SU-DHL-6 (cell line): ENCODE measurements around the gene ATP7A.

Experiments
- H2AFZ ChIP-seq: fragments of 200-600 bp; sonication (generic); 2 replicates; pipeline ENCODE4 v1.6.1; 2014; ENCODE audit warnings: low read depth, mild to moderate bottlenecking, moderate library complexity, mixed read lengths, antibody characterized with exemption, low read length; ENCODE audit not compliant: severe bottlenecking
- H3F3A ChIP-seq: fragments of 200-600 bp; shearing (Covaris generic); 2 replicates; pipeline ENCODE4 v1.6.0; 2016; ENCODE audit warnings: antibody characterized with exemption, mild to moderate bottlenecking; ENCODE audit not compliant: insufficient read depth
- H3K27ac ChIP-seq: fragments of 200-600 bp; sonication (generic); 2 replicates; pipeline ENCODE4 v1.5.1; 2016; ENCODE audit warnings: low read depth, mild to moderate bottlenecking, low read length, moderate library complexity, mixed read lengths
- H3K27me3 ChIP-seq: fragments of 200-600 bp; sonication (generic), shearing (Covaris generic); 2 replicates; pipeline ENCODE4 v1.6.0; 2014; ENCODE audit warnings: mild to moderate bottlenecking, low read length
- H3K36me3 ChIP-seq: fragments of 200-600 bp; sonication (generic); 2 replicates; pipeline ENCODE4 v1.6.1; 2014; ENCODE audit warnings: mild to moderate bottlenecking, low read length, mixed read lengths
- H3K4me2 ChIP-seq: fragments of 300-600, 200-600 bp; shearing (Covaris generic), sonication (generic); 2 replicates; pipeline ENCODE4 v1.6.0; 2014; ENCODE audit warnings: low read length, low read depth, mild to moderate bottlenecking; ENCODE audit not compliant: poor library complexity, severe bottlenecking
- H3K4me3 ChIP-seq: fragments of 200-600 bp; sonication (generic); 2 replicates; pipeline ENCODE4 v1.5.1; 2014; ENCODE audit warnings: antibody characterized with exemption, low read length, mild to moderate bottlenecking, mixed read lengths; ENCODE audit not compliant: insufficient read depth, poor library complexity, severe bottlenecking
- H3K79me2 ChIP-seq: fragments of 200-600 bp; sonication (generic); 2 replicates; pipeline ENCODE4 v1.6.1; 2014; ENCODE audit warnings: mild to moderate bottlenecking, low read length, moderate library complexity; ENCODE audit not compliant: insufficient read depth
- H3K9ac ChIP-seq: fragments of 200-600 bp; sonication (generic); 2 replicates; pipeline ENCODE4 v1.7.0; 2014; ENCODE audit warnings: mild to moderate bottlenecking, low read length
- H3K9me2 ChIP-seq: fragments of 200-600 bp; sonication (generic); replicated peaks from 2 replicates; pipeline ENCODE4 v1.6.1; 2014; ENCODE audit warnings: low read length; ENCODE audit not compliant: insufficient read depth
- H3K9me3 ChIP-seq: fragments of 200-600 bp; sonication (generic); 2 replicates; pipeline ENCODE4 v1.6.1; 2014; ENCODE audit warnings: low read length, mixed read lengths; ENCODE audit not compliant: insufficient read depth
- H4K20me1 ChIP-seq: fragments of 200-600 bp; sonication (generic); 2 replicates; pipeline ENCODE4 v1.6.1; 2014; ENCODE audit warnings: low read depth, mild to moderate bottlenecking, antibody characterized with exemption, low read length, moderate library complexity, mixed read lengths
- CTCF ChIP-seq: fragments of 200-600 bp; sonication (generic); IDR thresholded peaks from one replicate; pipeline ENCODE4 v1.5.1; 2017; ENCODE audit warnings: antibody characterized with exemption, mild to moderate bottlenecking, low read length, moderate library complexity; ENCODE audit not compliant: insufficient read depth, poor library complexity, severe bottlenecking
- EZH2phosphoT487 ChIP-seq: fragments of 200-600 bp; sonication (generic), shearing (Covaris generic); conservative IDR thresholded peaks from 2 replicates; pipeline ENCODE4 v1.6.1; 2018; ENCODE audit warnings: mild to moderate bottlenecking, antibody characterized with exemption, low read length, moderate library complexity, mixed read lengths

The ATP7A gene

GRCh38 chrX:77925764-77926163, 15.3 kb downstream of the ATP7A start:
- Histone ChIP-seq H3K9me2 (no peaks in the 10 kb centered on the region), H3F3A (no peaks in the 10 kb centered on the region), H3K9ac (no peak overlapping the region), H3K79me2 (no peaks in the 10 kb centered on the region), H3K36me3 (no peaks in the 10 kb centered on the region), H3K9me3 (no peaks in the 10 kb centered on the region), H3K27me3 (no peaks in the 10 kb centered on the region), H3K4me3 (no peak overlapping the region), H4K20me1 (no peaks in the 10 kb centered on the region), H3K27ac (no peak overlapping the region), H2AFZ (no peak overlapping the region), H3K4me2 (peak overlapping the region; percentile 31)
- no peak for TF ChIP-seq CTCF
- TF ChIP-seq EZH2phosphoT487: no peak

GRCh38 chrX:77930581-77930980, 20.1 kb downstream of the ATP7A start:
- no peak overlapping the region for H3K27ac ChIP-seq
- H3K36me3 ChIP-seq: no peaks in the 10 kb centered on the region
- no peak overlapping the region for H3K9ac ChIP-seq
- no peaks in the 10 kb centered on the region for H3K9me2 ChIP-seq
- no peaks in the 10 kb centered on the region for H3F3A ChIP-seq
- no peak for TF ChIP-seq CTCF
- TF ChIP-seq EZH2phosphoT487: no peak
- no peak overlapping the region for H2AFZ ChIP-seq
- no peak overlapping the region for H3K4me3 ChIP-seq
- H3K27me3 ChIP-seq: no peaks in the 10 kb centered on the region
- H3K9me3 ChIP-seq: no peaks in the 10 kb centered on the region
- H3K79me2 ChIP-seq: no peaks in the 10 kb centered on the region
- no peaks in the 10 kb centered on the region for H4K20me1 ChIP-seq
- H3K4me2 ChIP-seq: no peak overlapping the region

- H3K9ac ChIP-seq: no peak overlapping the region
- H3K9me2 ChIP-seq: no peaks in the 10 kb centered on the region
- no peaks in the 10 kb centered on the region; the same call in 1 of the 2 replicates for H3F3A ChIP-seq
- no peaks in the 10 kb centered on the region for H3K27me3 ChIP-seq
- no peaks in the 10 kb centered on the region for H4K20me1 ChIP-seq
- no peak overlapping the region for H3K4me3 ChIP-seq
- H3K36me3 ChIP-seq: no peaks in the 10 kb centered on the region
- TF ChIP-seq CTCF: no peak
- TF ChIP-seq EZH2phosphoT487: no peak
- H3K27ac ChIP-seq: no peak overlapping the region
- H3K4me2 ChIP-seq: no peak overlapping the region
- no peak overlapping the region for H2AFZ ChIP-seq
- H3K79me2 ChIP-seq: no peaks in the 10 kb centered on the region
- H3K9me3 ChIP-seq: no peaks in the 10 kb centered on the region
Measured at GRCh38 chrX:77935886-77936285, 25.4 kb downstream of the ATP7A start.

DNA sequence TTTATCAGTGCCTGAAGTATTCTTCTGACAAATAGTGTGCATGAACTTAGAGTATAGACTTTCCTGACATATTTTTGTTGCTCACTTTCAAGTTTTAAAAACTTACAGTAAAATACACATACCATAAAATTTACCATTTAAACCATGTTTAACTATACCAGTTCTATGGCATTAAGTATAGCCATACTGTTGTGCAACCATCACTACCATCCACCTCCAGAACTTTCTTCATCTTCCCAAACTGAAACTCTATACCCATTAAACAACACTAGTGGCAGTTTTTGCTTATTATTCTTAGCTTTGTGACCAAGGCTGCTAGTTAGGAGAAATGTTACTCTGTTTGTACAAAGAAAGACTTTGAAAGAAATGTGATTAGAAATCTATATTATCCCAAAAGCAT, 25.8 kb downstream of the ATP7A start:
- H3K27ac ChIP-seq: no peak overlapping the region
- no peaks in the 10 kb centered on the region for H3K9me3 ChIP-seq
- H3K9me2 ChIP-seq: no peaks in the 10 kb centered on the region
- H3K36me3 ChIP-seq: no peaks in the 10 kb centered on the region
- no peaks in the 10 kb centered on the region for H4K20me1 ChIP-seq
- no peak overlapping the region for H2AFZ ChIP-seq
- H3F3A ChIP-seq: no peaks in the 10 kb centered on the region; the same call in 1 of the 2 replicates
- no peaks in the 10 kb centered on the region for H3K79me2 ChIP-seq
- H3K9ac ChIP-seq: no peak overlapping the region
- no peak overlapping the region for H3K4me3 ChIP-seq
- TF ChIP-seq EZH2phosphoT487 (no peak), CTCF (no peak)
- H3K4me2 ChIP-seq: no peak overlapping the region
- no peaks in the 10 kb centered on the region for H3K27me3 ChIP-seq
